ENCODE results near the gene ZNF771. TPM values are rescaled to one million over a fixed set of nuclear protein-coding genes. Genes with fewer than 3 reads are reported as not detected.

ZNF771 gene
- total RNA-seq, 1 experiment from 2014 or later: 12.0 TPM

GRCh38 chr16:30464078-30464477, 56.7 kb downstream of the ZNF771 start:
- no peak for DNase-seq (ENCODE audit: low spot score)

Other genes starting within 250 kb of the ZNF771 start
- 7.3 and 7.9 TPM in 2 replicates for gene CORO1A, start 224.0 kb upstream of the ZNF771 start, total RNA-seq (2014; rRNA removed; shearing (Covaris generic))
- gene BOLA2B, start 213.9 kb upstream of the ZNF771 start, total RNA-seq (2014; rRNA removed; shearing (Covaris generic)): 177 and 278 TPM in 2 replicates
- 24.7 and 61.0 TPM in 2 replicates for gene SLX1A, start 213.7 kb upstream of the ZNF771 start, total RNA-seq (2014; rRNA removed; shearing (Covaris generic))
- gene SULT1A3, start 208.4 kb upstream of the ZNF771 start, total RNA-seq (2014; rRNA removed; shearing (Covaris generic)): 2.3 and 4.0 TPM in 2 replicates
- 0.43 and 0.46 TPM in 2 replicates for gene NPIPB13, start 159.1 kb upstream of the ZNF771 start, total RNA-seq (2014; rRNA removed; shearing (Covaris generic))
- gene CD2BP2, start 52.3 kb upstream of the ZNF771 start, total RNA-seq (2014; rRNA removed; shearing (Covaris generic)): 42.7 and 53.6 TPM in 2 replicates
- 10.4 and 15.9 TPM in 2 replicates for gene TBC1D10B, start 37.1 kb upstream of the ZNF771 start, total RNA-seq (2014; rRNA removed; shearing (Covaris generic))
- gene MYL11, start 32.8 kb upstream of the ZNF771 start, total RNA-seq (2014; rRNA removed; shearing (Covaris generic)): not detected in 2 replicates
- not detected in 2 replicates for gene SEPTIN1, start 25.0 kb upstream of the ZNF771 start, total RNA-seq (2014; rRNA removed; shearing (Covaris generic))
- gene ZNF48, start 12.2 kb upstream of the ZNF771 start, total RNA-seq (2014; rRNA removed; shearing (Covaris generic)): 4.1 and 7.4 TPM in 2 replicates
- gene DCTPP1, start 22.4 kb downstream of the ZNF771 start, total RNA-seq (2014; rRNA removed; shearing (Covaris generic)): 11.0 and 28.9 TPM in 2 replicates
- gene SEPHS2, start 38.3 kb downstream of the ZNF771 start, total RNA-seq (2014; rRNA removed; shearing (Covaris generic)): 7.3 and 8.9 TPM in 2 replicates
- not detected in 2 replicates for gene ITGAL, start 65.1 kb downstream of the ZNF771 start, total RNA-seq (2014; rRNA removed; shearing (Covaris generic))
- gene ZNF768, start 119.0 kb downstream of the ZNF771 start, total RNA-seq (2014; rRNA removed; shearing (Covaris generic)): 22.7 and 29.2 TPM in 2 replicates
- 1.5 and 2.6 TPM in 2 replicates for gene ZNF747, start 127.3 kb downstream of the ZNF771 start, total RNA-seq (2014; rRNA removed; shearing (Covaris generic))
- 3.2 and 5.2 TPM in 2 replicates for gene ZNF764, start 150.8 kb downstream of the ZNF771 start, total RNA-seq (2014; rRNA removed; shearing (Covaris generic))
- 3.1 and 6.0 TPM in 2 replicates for gene ZNF688, start 164.1 kb downstream of the ZNF771 start, total RNA-seq (2014; rRNA removed; shearing (Covaris generic))
- gene ZNF785, start 178.1 kb downstream of the ZNF771 start, total RNA-seq (2014; rRNA removed; shearing (Covaris generic)): 1.3 and 3.1 TPM in 2 replicates
- gene ZNF689, start 202.8 kb downstream of the ZNF771 start, total RNA-seq (2014; rRNA removed; shearing (Covaris generic)): 9.6 TPM in 2 replicates
- gene PRR14, start 243.4 kb downstream of the ZNF771 start, total RNA-seq (2014; rRNA removed; shearing (Covaris generic)): 5.2 and 13.6 TPM in 2 replicates

All from H4 (cell line).